Body of pancreas (tissue), 4 donors: Measurements from ENCODE around the gene RNASE1.

ENCODE experiments used
- CTCF ChIP-seq, 7 experiments: fragments of 450-650 bp in 4 of 7; fragments of 200-600 bp in 3 of 7; sonication (generic) in 3 of 7; IDR thresholded peaks; one replicate each; pipeline ENCODE4 v1.5.1; 2016 to 2019; ENCODE audit warnings: antibody characterized with exemption in 7 of 7
- POLR2A ChIP-seq, 3 donors: fragments of 450-650 bp; IDR thresholded peaks; one replicate each; pipeline ENCODE4 v1.6.1; 2016; ENCODE audit warnings: antibody characterized with exemption in 3 of 3, mild to moderate bottlenecking in 2 of 3

GRCh38 chr14:20799456-20799891 lies 3.2 kb downstream of the RNASE1 start:
- TF ChIP-seq CTCF (IDR thresholded peaks at IDR 0.05) (no peak), POLR2A (IDR thresholded peaks at IDR 0.05) (no peak)
